GM21576 (cell line): Measurements from ENCODE around the gene NTHL1.

Experiments
- ATAC-seq: cut with Tn5 transposase; IDR thresholded peaks from one replicate; pipeline ENCODE4 v1.9.1; 2021; ENCODE audit warnings: mild to moderate bottlenecking, moderate library complexity; ENCODE audit not compliant: unreplicated experiment

Gene NTHL1

GRCh38 chr16:2031081-2031577 is 16.5 kb downstream of the NTHL1 start:
- no peak for ATAC-seq

GRCh38 chr16:2030036-2030435 is 17.6 kb downstream of the NTHL1 start:
- no peak for ATAC-seq

GRCh38 chr16:2029350-2029749 is 18.3 kb downstream of the NTHL1 start:
- no peak for ATAC-seq

- ATAC-seq: no peak
Observed at GRCh38 chr16:2028620-2029220, 18.9 kb downstream of the NTHL1 start.

- no peak for ATAC-seq
Observed at GRCh38 chr16:2028146-2028545, 19.5 kb downstream of the NTHL1 start.

- no peak for ATAC-seq
Observed at GRCh38 chr16:2027024-2028010, 20.3 kb downstream of the NTHL1 start.

GRCh38 chr16:2026461-2027023 is 21.1 kb downstream of the NTHL1 start, which contains the start of gene NHERF2:
Gene NHERF2 (plus strand): TSS chr16:2026902. CDS start chr16:2027006, 104 bp downstream.
- no peak for ATAC-seq

- ATAC-seq: no peak
Observed at GRCh38 chr16:2025878-2026460, 21.7 kb downstream of the NTHL1 start.

GRCh38 chr16:2025251-2025650 is 22.4 kb downstream of the NTHL1 start:
- ATAC-seq: no peak

- no peak for ATAC-seq
Observed at GRCh38 chr16:2024032-2024420, 23.6 kb downstream of the NTHL1 start.

- ATAC-seq: peak; percentile 68
Observed at GRCh38 chr16:2023092-2024031, 24.3 kb downstream of the NTHL1 start.

GRCh38 chr16:2022723-2023091 is 24.9 kb downstream of the NTHL1 start:
- no peak for ATAC-seq

- ATAC-seq: no peak
Observed at GRCh38 chr16:2019921-2020831, 27.5 kb downstream of the NTHL1 start.

- ATAC-seq: no peak
Observed at GRCh38 chr16:2019518-2019920, 28.1 kb downstream of the NTHL1 start, which contains the start of gene NPW. Gene NPW (plus strand): TSS chr16:2019785.

- ATAC-seq: no peak
Observed at GRCh38 chr16:2016407-2016922, 31.2 kb downstream of the NTHL1 start.

- no peak for ATAC-seq
Observed at GRCh38 chr16:2015947-2016208, 31.8 kb downstream of the NTHL1 start.

GRCh38 chr16:2015117-2015946 is 32.3 kb downstream of the NTHL1 start:
- no peak for ATAC-seq

GRCh38 chr16:2013527-2013926 is 34.1 kb downstream of the NTHL1 start:
- ATAC-seq: no peak
